Sigmoid colon (tissue), 4 donors: ENCODE data around the gene CDC42BPG.

Experiments
- EP300 ChIP-seq, 4 donors: sonication (generic); formaldehyde crosslinking; IDR thresholded peaks; one replicate each; pipeline ENCODE4 v1.6.1; 2017; ENCODE audit warnings: antibody characterized with exemption in 4 of 4
- TF ChIP-seq, protein P1 (sequence below), 4 experiments: fragments of 450-650 bp in 3 of 4; fragments of 200-600 bp in 1 of 4; IDR thresholded peaks; one replicate each; pipeline ENCODE4 v1.5.1; 2016 to 2019; ENCODE audit warnings: antibody characterized with exemption in 4 of 4, mild to moderate bottlenecking in 3 of 4, moderate library complexity in 2 of 4

DNA sequence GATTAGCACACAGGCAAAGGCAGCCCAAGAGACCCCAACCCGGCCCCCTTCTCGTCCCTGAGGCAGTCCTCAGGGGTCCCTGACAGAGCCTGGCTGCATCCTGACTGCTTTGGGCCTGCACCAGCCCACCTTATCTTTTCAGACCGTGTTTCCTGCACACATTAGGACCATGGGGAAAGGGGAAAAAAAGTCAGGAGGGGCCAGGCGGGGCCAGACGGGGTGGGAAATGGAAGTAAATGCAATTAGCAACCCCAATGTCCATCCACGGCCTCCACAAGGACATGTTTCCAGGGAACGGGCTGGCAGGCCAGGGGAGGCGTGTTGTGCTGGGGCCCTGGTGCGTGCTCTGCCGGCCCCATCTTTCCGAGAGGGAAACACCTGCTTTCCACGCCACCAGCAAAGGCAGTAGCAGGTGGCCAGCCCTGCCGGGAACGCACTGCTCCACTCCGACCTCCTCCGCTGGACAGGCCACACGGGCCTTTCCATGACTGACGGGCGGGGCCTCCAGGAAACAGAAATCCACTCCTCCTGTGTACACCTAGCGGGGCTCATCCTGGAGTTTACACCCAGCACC is 26.5 kb upstream of the CDC42BPG start:
- TF ChIP-seq, protein P1, sequence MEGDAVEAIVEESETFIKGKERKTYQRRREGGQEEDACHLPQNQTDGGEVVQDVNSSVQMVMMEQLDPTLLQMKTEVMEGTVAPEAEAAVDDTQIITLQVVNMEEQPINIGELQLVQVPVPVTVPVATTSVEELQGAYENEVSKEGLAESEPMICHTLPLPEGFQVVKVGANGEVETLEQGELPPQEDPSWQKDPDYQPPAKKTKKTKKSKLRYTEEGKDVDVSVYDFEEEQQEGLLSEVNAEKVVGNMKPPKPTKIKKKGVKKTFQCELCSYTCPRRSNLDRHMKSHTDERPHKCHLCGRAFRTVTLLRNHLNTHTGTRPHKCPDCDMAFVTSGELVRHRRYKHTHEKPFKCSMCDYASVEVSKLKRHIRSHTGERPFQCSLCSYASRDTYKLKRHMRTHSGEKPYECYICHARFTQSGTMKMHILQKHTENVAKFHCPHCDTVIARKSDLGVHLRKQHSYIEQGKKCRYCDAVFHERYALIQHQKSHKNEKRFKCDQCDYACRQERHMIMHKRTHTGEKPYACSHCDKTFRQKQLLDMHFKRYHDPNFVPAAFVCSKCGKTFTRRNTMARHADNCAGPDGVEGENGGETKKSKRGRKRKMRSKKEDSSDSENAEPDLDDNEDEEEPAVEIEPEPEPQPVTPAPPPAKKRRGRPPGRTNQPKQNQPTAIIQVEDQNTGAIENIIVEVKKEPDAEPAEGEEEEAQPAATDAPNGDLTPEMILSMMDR (IDR thresholded peaks at IDR 0.05), result no peak
- TF ChIP-seq EP300 (IDR thresholded peaks at IDR 0.05), result no peak
